HG03064 (cell line): ENCODE data around the gene PCYT1B.
"Not testable (repeated sequence)": the region's sequence is repeated elsewhere in the genome, so short reads cannot be mapped to it uniquely, and the experiment has no call there.

Source experiments
- ATAC-seq: cut with Tn5 transposase; IDR thresholded peaks from one replicate; pipeline ENCODE4 v1.9.1; 2021; ENCODE audit warnings: low read depth; ENCODE audit not compliant: unreplicated experiment

The PCYT1B gene

DNA sequence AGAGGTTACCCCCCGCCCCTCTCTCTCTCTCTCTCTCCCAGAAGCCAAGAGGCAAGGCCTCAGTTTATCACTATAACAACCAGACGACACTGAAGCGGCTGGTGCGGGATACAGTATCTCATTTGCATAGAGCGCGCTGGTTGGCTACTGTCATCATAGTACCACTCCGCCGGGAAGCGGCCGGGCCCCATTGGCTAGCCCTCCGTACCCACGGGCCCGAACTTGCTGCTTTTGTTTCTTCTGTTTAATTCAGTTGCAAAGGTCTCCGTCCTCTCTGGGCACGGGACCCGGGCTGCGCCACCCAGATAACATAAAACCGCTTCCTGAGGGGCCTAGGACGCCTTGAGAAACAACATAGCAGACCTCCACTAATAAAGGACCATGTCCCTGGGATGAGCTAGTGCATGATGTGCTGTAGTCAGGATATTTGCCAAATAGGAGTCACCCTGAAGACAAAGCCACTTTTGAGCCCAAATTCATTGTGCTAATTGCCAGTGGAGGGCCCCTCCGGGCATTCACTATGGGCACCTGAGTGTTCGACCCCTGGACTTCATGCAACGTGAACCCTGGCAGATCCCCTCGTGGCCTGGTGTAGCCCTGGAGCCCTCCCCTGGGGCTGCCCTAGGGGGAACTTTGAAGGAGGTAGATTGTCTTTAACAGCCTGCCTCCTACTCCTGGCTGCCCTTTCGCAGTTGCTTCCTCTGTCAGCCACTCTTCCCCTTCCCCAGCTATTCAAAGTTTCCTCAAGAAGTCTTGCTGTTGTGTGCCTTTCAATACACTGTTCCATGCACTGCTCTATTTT, at the start of gene PCYT1B:
Gene PCYT1B, minus strand, starts transcription at position 91 of the 802 bp plus-strand sequence. CDS start 242 bp downstream, outside the sequence.
- no peak for ATAC-seq

DNA sequence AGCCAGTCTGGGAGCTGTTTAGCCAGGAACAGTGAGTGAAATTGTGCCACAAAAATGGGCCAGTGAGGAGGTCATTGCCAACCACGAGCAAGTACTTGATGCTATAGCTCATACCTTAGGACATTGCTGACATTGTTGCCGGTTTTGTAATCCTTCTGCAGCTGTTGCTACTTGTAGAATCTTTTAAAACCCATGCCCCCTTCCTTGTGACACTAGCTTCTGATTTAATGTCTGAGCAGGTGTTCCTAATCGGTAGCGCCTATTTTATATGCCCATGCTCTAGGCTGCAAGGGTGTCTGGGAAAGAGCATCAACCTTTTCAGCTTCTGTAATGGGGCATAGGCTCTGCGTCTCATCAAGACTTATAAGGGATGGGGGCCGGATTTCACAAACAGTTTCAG, 49.1 kb upstream of the PCYT1B start:
- no peak for ATAC-seq

DNA sequence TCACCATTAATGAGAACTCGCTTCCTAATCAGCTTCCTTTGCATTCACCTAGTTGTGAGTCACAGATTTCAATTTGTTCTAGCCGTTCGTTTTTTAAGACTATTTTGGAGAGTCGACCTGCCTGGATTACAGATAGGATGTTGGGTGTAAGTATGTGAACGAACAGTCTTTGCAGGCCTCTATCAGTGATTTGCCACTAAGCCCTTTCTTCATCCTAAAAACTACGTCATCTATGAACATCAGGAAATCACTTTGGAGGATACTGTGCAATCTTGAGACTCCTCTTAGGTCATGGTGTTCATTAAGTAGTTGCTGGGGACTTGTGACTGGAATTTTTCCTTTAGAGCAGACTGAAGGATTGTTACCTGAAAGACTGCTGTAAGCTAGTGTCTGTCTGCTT, 47.7 kb upstream of the PCYT1B start:
- no peak for ATAC-seq

DNA sequence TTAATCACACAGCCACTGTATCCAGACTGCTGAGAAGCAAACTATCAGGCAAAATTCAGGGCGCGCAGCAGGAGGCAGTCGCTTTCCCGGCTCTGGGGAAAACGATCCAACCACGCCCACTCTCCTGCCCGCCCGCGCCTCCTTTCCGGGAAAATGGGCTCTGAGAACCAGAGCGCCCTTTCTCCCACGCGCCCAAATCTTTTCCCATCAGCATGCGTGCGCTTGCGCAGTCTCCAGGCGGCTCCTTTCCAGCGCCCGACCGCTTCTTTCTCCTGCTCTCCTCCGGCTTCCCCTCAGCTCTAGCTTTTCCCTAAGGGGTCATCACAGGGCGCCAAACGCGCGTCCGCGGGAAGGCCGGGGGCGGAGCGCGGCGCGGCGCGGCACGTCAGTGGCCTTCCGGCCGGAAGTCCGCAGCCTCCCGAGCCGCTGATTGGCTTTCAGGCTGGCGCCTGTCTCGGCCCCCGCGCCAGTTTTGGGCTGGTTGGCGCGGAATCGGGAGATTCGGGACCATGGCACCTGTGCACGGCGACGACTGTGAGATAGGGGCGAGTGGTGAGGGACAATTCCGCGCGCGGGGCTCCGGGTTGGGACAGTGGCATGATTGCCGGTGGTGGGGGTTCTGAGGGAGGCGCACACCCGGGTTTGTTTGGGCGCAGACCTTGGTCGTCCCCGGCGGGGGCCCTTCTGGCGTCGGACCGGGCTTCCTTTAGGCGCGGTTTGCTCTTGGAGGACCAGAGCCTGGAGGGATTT, 46.5 kb upstream of the PCYT1B start, which contains the start of gene POLA1:
Gene POLA1, plus strand, starts transcription at position 466 of the 750 bp plus-strand sequence. Its CDS starts 44 bp downstream, at position 510.
- peak; percentile 95 for ATAC-seq

DNA sequence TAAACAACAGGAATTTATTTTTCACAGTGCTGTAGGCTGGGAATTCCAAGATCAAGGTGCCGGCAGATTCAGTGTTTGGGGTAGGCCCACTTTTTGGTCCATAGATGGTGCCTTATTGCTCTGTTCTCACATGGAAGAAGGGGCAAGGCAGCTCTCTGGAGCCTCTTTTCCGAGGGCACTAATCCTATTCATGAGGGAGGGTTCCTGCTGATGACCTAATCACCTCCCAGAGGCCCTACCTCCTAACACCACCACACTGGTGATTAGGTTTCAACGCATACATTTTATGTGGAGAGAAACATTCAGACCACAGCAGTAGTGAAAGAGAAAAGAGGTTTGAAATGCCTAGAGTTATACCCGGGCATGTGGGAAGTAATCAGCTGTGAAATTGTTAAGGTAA, 45.2 kb upstream of the PCYT1B start:
- ATAC-seq = no peak

DNA sequence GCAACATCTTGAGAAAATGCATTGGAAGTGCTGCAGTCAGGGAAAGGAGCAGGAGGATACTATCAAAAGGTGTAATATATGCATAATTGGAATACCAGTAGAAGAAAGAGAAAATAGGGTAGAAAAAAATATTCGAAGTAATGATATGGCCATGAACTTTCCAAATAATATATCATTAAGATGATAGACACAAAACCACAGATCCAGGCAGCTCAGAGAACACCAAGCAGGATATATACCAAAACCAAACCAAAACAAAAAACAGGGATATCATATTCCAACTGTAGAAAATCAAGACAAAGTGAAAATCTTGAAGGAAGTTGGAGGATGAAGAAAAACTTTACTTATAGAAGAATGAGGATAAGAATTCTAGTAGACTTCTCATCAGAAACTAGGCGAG, 36.9 kb upstream of the PCYT1B start:
- no peak for ATAC-seq

DNA sequence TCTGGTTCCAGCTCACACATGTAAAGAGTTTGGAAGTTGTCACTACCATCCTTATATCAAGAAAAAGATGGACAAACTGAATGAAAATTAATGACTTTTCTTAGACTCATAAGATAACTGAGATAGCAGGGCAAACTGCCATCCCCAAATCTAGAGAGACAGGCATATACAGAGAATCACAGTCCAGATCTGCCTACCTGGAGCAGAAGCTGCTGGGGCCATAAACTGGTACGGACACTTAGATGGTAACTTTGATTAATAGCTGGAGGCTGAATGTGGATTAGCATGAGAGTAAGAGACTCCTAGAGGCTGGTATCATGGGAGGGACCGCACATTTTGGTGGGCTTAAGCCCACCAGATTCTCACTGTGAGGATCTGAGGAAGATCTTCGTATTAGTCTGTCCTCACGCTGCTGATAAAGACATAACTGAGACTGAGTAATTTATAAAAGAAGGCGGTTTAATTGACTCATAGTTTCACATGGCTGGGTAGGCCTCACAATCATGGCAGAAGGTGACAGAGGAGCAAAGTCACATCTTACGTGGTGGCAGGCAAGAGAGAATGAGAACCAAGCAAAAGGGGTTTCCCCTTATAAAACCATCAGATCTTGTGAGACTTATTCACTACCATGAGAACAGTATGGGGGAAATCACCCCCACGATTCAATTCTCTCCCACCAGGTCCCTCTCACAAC, 35.7 kb upstream of the PCYT1B start:
- no peak for ATAC-seq

DNA sequence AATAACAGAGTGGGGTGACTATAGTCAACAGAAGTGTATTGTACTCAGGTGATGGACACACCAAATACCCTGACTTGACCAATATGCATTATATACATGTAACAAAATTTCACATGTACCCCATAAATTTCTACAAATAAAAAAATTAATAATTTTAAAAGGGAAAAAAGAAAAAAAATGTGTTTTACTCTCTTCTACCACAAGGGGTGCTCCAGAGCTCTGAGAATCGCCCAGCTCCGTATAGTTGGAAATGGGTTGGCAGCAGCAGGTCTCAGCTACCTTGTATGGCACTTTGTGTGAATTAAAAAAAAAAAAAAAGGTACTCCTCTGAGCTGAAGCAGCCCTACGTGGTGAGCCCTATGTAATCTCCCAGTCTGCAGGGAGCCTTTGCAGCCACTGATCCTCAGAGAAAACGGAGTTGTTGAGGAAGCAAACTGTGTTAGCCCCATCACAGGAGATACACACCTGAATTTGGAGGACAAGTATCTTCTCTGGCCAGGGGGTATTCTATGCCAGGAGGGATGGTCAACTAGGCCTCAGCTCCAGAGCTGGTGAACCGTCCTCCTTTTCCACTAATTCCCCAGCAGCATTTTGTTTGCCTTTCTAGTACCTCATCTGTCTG, 29.4 kb upstream of the PCYT1B start:
- no peak for ATAC-seq

DNA sequence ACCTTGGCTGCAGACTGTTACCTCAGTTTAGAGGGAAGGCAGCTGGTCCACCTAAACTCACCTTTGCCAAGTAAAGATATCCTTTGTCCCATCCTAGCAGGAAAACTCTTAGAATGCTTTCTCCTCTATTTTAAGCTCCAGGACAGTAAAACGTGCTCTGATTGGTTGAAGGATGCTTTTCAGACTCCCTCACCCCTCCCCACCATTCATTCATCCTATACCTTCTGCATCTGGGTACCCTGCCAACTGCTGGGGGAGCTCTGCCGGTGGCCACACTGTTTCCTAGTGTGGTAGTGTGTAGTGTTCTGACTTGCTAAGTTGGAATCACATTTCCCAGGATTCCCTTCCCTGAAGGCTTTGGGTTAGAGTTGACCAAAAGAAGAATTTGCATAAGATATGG, 26.3 kb upstream of the PCYT1B start:
- ATAC-seq = no peak

DNA sequence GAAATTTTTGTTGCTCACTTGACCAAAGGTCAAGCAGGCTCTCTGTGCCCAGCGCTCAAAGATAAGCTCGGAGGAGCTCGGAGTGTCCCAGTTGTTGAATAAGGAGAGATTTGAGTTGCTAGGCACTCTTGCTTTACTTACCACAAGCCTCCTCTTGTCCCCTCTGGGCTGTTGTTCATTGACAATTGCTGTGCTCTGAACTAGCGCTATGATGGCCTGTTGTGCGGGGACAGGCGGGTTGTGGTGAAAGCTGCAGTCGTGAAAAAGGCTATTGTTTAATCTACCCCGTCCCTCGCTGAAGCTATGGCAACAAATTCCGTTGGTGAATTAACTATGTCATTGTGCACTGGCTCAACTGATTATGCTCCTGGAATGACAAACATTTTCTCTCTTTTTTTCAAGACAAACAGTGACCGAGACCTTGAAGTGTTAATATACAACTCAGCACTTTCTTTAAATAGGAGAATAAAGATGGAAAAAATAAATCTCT, 25.6 kb upstream of the PCYT1B start:
- no peak for ATAC-seq

DNA sequence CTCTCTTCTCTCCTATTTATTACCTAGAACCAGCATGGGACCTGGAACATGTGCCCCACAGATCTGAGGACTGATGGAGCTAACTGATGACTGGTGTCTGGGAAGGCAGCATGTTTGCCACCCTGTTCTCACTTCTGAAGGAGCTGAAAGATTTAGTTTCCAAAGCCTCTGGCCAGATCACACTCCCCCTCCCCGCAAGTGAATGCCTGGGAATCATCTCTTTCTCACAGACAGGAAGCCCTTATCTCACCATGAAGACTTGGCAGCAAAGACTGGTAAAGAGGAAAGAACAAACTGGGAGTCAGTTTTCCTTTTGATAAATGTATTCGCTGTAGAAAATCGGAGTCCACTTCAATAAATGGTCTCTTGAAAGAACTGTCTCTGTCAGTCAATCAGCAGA, 21.0 kb upstream of the PCYT1B start:
- no peak for ATAC-seq

DNA sequence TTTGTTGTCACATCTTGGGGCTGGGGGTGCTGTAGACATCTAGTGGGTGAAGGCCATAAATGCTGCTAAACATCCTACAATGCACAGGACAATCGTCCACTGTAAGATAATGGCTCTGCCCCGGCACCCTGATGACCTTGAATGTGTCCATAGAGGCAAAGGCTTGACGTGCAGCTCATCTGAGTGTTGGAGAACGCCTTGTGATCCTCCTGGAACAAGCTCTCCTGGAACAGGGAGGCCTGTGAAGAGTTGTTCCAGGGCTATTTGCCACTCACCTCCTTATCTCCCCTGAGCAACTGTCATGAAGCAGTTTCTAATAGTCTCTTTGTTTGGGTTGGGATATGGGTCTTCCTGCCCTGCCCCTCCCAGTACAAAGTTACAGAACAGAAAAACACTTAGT, 15.2 kb upstream of the PCYT1B start:
- no peak for ATAC-seq

DNA sequence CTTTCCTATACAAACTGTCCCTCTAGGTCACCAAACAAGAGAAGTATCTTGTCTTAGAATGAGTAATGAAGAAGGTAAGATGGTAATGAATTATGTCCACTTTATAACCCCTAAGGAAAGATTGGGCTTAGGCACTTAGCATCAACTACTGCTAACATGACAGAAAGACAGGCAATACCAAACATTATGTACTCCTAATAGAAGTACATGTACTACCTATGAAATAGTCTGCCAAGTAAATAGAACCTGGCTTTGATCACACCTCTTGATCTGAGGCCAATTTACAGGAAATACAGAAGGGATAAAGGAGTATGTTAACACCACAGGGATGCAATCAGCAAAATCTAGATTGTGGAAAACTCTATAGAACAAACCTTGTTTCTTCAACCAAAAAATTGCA, 14.1 kb upstream of the PCYT1B start:
- ATAC-seq = no peak

DNA sequence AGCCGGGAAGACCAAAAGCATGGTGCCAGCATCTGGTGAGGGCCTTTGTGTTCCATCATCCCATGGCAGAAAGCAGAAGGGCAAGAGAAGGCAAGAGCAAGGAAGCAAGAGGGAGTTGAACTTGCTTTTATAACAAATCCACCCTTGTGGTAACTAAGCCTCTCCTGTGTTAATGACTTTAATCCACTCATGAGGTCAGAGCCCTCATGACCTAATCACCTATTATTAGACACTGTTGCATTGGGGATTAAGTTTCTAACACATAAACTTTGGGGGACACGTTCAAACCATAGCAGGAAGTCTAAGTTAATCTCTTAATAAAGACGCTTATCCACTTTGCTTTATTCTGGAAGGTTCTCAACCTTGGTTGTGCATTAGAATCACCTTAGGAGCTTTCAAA, 12.5 kb upstream of the PCYT1B start:
- ATAC-seq = no peak

DNA sequence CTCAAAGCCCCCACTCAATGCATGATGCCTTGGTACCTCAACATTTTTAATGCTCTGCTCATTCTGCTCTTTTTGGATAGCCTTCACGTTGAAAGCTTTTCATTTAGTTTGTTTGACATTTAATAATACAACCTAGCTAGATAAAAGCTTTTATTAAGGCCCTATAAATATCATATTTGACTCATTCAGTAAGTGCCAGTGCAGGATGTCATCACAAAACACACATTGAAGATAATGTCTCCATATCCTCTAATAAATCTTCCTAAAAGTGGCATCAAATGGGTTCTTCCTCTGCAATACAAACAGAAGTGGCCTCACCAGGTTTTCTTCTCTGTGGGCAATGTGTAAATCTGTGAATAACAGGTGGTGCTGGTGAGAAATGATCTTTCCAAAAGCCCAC, 12.0 kb upstream of the PCYT1B start:
- no peak for ATAC-seq

DNA sequence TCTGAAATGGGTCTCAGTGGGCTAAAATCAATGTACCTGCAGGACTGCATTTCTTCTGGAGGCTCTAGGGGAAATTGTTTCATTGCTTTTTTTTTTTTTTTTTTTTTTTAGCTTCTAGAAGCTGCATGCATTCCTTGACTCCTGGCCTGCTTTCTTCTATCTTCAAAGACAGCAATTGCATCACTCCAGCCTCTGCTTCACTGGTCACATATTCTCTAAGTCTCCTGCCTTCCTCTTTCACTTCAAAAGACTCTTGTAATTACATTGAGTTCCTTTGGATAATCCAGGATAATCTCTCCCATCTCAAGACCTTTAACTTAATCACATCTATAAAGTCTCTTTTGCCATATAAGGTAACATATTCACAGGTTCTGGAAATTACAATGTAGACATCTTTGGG, 11.3 kb upstream of the PCYT1B start:
- ATAC-seq = no peak

DNA sequence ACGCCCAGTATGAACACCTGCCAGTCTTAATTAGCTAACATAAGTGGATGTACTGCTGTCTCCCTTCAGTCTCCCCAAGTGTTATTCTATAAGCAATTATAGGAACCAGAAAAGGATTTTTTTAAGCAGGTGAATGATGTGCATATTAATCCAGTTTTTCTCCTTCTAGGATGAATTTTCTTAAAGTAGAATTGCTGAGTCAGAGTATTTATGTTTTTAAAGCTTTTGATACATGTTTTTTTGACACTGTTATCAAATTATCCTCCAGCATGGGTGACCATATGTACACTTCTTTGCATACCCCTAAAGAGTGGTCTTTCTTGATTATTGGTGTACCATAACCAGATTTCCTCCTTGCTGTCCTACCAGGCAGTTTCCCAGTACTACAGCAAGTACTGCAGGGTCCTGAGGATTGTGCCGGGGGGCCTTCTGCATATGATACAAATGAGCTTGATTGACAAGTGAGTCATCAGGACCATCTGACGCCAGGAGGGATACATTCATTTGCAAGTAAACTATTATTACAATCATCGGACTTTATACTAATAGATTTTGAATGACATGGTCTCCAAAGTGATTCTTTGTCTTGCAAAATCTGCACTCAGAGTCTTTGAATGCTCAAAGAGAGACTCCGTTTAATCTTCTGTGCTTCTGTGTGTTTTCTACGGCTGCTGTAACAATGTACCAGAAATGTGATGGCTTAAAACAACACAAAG, 10.7 kb upstream of the PCYT1B start:
- no peak for ATAC-seq

DNA sequence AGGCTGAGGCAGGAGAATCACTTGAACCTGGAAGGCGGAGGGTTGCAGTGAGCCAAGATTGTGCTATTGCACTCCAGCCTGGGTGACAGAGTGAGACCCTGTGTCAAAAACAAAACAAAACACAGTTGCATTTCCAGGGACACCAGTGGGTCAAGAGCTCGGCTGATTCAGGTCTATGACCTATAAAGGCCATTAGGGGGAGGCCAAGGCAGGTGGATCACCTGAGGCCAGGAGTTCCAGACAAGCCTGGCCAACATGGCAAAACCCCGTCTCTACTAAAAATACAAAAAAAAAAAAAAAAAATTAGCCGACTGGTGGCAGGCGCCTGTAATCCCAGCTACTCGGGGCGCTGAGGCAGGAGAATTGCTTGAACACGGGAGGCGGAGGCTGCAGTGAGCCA, 8.5 kb upstream of the PCYT1B start:
- ATAC-seq = not testable (repeated sequence)

DNA sequence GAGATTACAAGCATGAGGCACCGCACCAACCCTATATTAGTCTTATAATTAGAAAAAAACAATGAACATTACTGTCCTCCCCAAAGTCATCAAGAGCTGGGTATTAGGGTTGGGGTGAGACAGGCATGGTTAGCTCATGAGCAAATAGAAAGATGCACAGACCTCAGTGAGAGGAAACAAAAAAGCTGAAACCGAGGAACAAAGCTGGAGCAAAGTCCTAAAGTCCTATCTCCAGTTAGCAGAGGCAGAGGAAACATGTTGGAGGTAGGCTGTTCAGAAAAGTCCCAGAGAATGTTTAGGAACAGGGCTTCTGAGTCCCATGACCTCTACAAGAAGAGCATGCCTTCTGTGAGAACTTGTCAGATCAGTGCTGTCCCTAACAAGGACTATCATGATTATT, 4.6 kb upstream of the PCYT1B start:
- no peak for ATAC-seq

DNA sequence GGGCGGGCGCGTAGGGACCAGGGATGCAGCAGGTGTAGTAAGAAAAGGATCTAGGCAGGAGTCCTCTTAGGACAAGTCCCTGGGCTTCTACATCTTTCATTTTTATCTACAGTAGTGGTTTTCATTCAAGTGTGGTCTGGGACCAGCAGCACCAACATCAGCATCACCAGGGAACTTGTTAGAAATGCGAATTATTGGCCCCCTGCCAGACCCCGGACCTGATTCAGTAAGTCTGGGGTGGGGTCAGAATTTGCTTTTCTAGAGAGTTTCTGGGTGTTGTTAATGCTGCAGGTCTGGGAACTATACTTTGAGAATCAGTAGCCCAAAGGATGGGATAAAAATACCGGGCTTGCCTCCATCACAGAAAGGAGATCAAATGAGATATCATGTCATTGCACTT, 1.3 kb upstream of the PCYT1B start:
- ATAC-seq = no peak
